Nephron progenitor cell (in vitro differentiated cells): ENCODE measurements around the gene INHBE.

Experiments
- DNase-seq: peaks from one replicate; pipeline ENCODE4 v3.0.0; 2021
- H3K27ac Mint-ChIP-seq: 2 replicates; pipeline ENCODE4 v1.8.0; 2021; ENCODE audit warnings: mild to moderate bottlenecking, moderate library complexity, mixed read lengths
- H3K27me3 Mint-ChIP-seq: 2 replicates; pipeline ENCODE4 v1.8.0; 2021; ENCODE audit warnings: mild to moderate bottlenecking, low read depth, mixed read lengths; ENCODE audit not compliant: poor library complexity
- H3K36me3 Mint-ChIP-seq: 2 replicates; pipeline ENCODE4 v1.8.0; 2021; ENCODE audit warnings: low read depth, mixed read lengths
- H3K4me1 Mint-ChIP-seq: 2 replicates; pipeline ENCODE4 v1.8.0; 2021; ENCODE audit warnings: mixed read lengths
- H3K4me3 Mint-ChIP-seq: 2 replicates; pipeline ENCODE4 v1.8.0; 2021; ENCODE audit warnings: mild to moderate bottlenecking, moderate library complexity, mixed read lengths
- H3K9me3 Mint-ChIP-seq: 2 replicates; pipeline ENCODE4 v1.8.0; 2021; ENCODE audit warnings: mild to moderate bottlenecking, moderate library complexity, mixed read lengths
- CTCF ChIP-seq: fragments of 200-600 bp; sonication (generic); IDR thresholded peaks from 2 replicates; pipeline ENCODE4 v1.5.0; 2021; ENCODE audit warnings: antibody characterized with exemption

INHBE gene

GRCh38 chr12:57465030-57465746 lies 10.1 kb downstream of the INHBE start:
- H3K36me3 Mint-ChIP-seq = no peaks in the 10 kb centered on the region
- peaks cover 68% of the 10 kb centered on the region for H3K27me3 Mint-ChIP-seq
- no peak overlapping the region for H3K27ac Mint-ChIP-seq
- no peak overlapping the region for H3K4me3 Mint-ChIP-seq
- H3K4me1 Mint-ChIP-seq = peaks cover 27% of the 10 kb centered on the region
- no peaks in the 10 kb centered on the region for H3K9me3 Mint-ChIP-seq
- DNase-seq = no peak
- TF ChIP-seq CTCF = no peak

- peaks cover 65% of the 10 kb centered on the region for H3K27me3 Mint-ChIP-seq
- H3K4me1 Mint-ChIP-seq = peaks cover 21% of the 10 kb centered on the region
- H3K9me3 Mint-ChIP-seq = no peaks in the 10 kb centered on the region
- H3K4me3 Mint-ChIP-seq = no peak overlapping the region
- no peaks in the 10 kb centered on the region for H3K36me3 Mint-ChIP-seq
- no peak for TF ChIP-seq CTCF
- DNase-seq = no peak
- no peak overlapping the region for H3K27ac Mint-ChIP-seq
Observed at GRCh38 chr12:57465747-57466505, 10.8 kb downstream of the INHBE start.

GRCh38 chr12:57467212-57467874 lies 12.2 kb downstream of the INHBE start:
- Mint-ChIP-seq H3K9me3 (no peaks in the 10 kb centered on the region), H3K4me1 (peaks cover 8% of the 10 kb centered on the region), H3K27me3 (peaks cover 71% of the 10 kb centered on the region), H3K4me3 (no peak overlapping the region), H3K36me3 (no peaks in the 10 kb centered on the region), H3K27ac (no peak overlapping the region)
- DNase-seq = no peak
- no peak for TF ChIP-seq CTCF

- TF ChIP-seq CTCF = no peak
- Mint-ChIP-seq H3K27ac (no peak overlapping the region), H3K27me3 (peaks cover 71% of the 10 kb centered on the region), H3K9me3 (no peaks in the 10 kb centered on the region), H3K36me3 (no peaks in the 10 kb centered on the region), H3K4me1 (peaks cover 2% of the 10 kb centered on the region), H3K4me3 (no peak overlapping the region)
- no peak for DNase-seq
Observed at GRCh38 chr12:57467915-57468314, 12.8 kb downstream of the INHBE start.

- no peak for TF ChIP-seq CTCF
- Mint-ChIP-seq H3K27ac (no peak overlapping the region), H3K4me3 (no peak overlapping the region), H3K36me3 (no peaks in the 10 kb centered on the region), H3K9me3 (no peaks in the 10 kb centered on the region), H3K27me3 (peaks cover 72% of the 10 kb centered on the region), H3K4me1 (peaks cover under 1% of the 10 kb centered on the region)
- no peak for DNase-seq
Observed at GRCh38 chr12:57469296-57470164, 14.4 kb downstream of the INHBE start.
